SK-N-SH (cell line): ENCODE data around the gene GCLM.

Source experiments
- CTCF ChIP-seq: fragments of 200-600 bp; sonication (generic); IDR thresholded peaks from 2 replicates; pipeline ENCODE4 v1.6.1; 2017; ENCODE audit warnings: antibody characterized with exemption, mild to moderate bottlenecking, moderate library complexity
- ELF1 ChIP-seq: IDR thresholded peaks from 2 replicates; pipeline ENCODE4 v1.4.0; 2012
- EP300 ChIP-seq, 2 experiments: IDR thresholded peaks; 2 replicates each; pipeline versions ENCODE4 v1.4.0 to v1.6.1; 2012; ENCODE audit warnings: borderline replicate concordance in 1 of 2, low read depth in 1 of 2, low read length in 1 of 2
- GABPA ChIP-seq: IDR thresholded peaks from 2 replicates; pipeline ENCODE4 v1.4.0; 2012; ENCODE audit warnings: low read depth, mild to moderate bottlenecking
- IRF3 ChIP-seq: fragments of 150-350 bp; IDR thresholded peaks from 2 replicates; pipeline ENCODE4 v1.6.1; 2016; ENCODE audit warnings: mild to moderate bottlenecking, low read depth, low read length
- MXI1 ChIP-seq: IDR thresholded peaks from 2 replicates; pipeline ENCODE4 v1.6.1; 2012; ENCODE audit warnings: mild to moderate bottlenecking, low read depth, low read length, improper control_type of control experiment
- POLR2AphosphoS5 ChIP-seq: IDR thresholded peaks from 2 replicates; pipeline ENCODE4 v1.6.1; 2012; ENCODE audit warnings: low read depth, low read length
- RAD21 ChIP-seq: IDR thresholded peaks from 2 replicates; pipeline ENCODE4 v1.6.1; 2012; ENCODE audit warnings: mild to moderate bottlenecking, low read length
- TAF1 ChIP-seq: IDR thresholded peaks from 2 replicates; pipeline ENCODE4 v1.6.1; 2012; ENCODE audit warnings: low read depth, mild to moderate bottlenecking, low read length, moderate library complexity, borderline replicate concordance
- TCF12 ChIP-seq: IDR thresholded peaks from 2 replicates; pipeline ENCODE4 v1.4.0; 2012
- YY1 ChIP-seq: IDR thresholded peaks from 2 replicates; pipeline ENCODE4 v1.4.0; 2012; ENCODE audit warnings: low read depth, mild to moderate bottlenecking
- TF ChIP-seq, protein P1 (sequence below): IDR thresholded peaks from 2 replicates; pipeline ENCODE4 v1.4.0; 2012; ENCODE audit warnings: low read depth
- TF ChIP-seq, protein P2 (sequence below): IDR thresholded peaks from 2 replicates; pipeline ENCODE4 v1.6.1; 2012; ENCODE audit warnings: mild to moderate bottlenecking, low read depth, low read length, moderate library complexity

- TF ChIP-seq ELF1 (no peak), POLR2AphosphoS5 (no peak), YY1 (no peak), TCF12 (no peak), CTCF (no peak), GABPA (no peak), TAF1 (no peak), EP300 (IDR thresholded peaks at IDR 0.05; ENCODE audit: borderline replicate concordance in 1 of 2, low read depth in 1 of 2, low read length in 1 of 2) (no peak), RAD21 (no peak), MXI1 (no peak), IRF3 (no peak)
- TF ChIP-seq, protein P1, sequence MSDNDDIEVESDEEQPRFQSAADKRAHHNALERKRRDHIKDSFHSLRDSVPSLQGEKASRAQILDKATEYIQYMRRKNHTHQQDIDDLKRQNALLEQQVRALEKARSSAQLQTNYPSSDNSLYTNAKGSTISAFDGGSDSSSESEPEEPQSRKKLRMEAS: no peak
- TF ChIP-seq, protein P2, sequence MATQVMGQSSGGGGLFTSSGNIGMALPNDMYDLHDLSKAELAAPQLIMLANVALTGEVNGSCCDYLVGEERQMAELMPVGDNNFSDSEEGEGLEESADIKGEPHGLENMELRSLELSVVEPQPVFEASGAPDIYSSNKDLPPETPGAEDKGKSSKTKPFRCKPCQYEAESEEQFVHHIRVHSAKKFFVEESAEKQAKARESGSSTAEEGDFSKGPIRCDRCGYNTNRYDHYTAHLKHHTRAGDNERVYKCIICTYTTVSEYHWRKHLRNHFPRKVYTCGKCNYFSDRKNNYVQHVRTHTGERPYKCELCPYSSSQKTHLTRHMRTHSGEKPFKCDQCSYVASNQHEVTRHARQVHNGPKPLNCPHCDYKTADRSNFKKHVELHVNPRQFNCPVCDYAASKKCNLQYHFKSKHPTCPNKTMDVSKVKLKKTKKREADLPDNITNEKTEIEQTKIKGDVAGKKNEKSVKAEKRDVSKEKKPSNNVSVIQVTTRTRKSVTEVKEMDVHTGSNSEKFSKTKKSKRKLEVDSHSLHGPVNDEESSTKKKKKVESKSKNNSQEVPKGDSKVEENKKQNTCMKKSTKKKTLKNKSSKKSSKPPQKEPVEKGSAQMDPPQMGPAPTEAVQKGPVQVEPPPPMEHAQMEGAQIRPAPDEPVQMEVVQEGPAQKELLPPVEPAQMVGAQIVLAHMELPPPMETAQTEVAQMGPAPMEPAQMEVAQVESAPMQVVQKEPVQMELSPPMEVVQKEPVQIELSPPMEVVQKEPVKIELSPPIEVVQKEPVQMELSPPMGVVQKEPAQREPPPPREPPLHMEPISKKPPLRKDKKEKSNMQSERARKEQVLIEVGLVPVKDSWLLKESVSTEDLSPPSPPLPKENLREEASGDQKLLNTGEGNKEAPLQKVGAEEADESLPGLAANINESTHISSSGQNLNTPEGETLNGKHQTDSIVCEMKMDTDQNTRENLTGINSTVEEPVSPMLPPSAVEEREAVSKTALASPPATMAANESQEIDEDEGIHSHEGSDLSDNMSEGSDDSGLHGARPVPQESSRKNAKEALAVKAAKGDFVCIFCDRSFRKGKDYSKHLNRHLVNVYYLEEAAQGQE: no peak
Measured at GRCh38 chr1:93938461-93939145, 29.4 kb upstream of the GCLM start.
